Smooth muscle cell (in vitro differentiated cells): ENCODE measurements around the gene GP1BB. TPM values are rescaled to one million over a fixed set of nuclear protein-coding genes. Genes with fewer than 3 reads are reported as not detected.

Experiments used
- DNase-seq: peaks from one replicate; lab custom pipeline; 2025; ENCODE audit not compliant: unreplicated experiment; lab: John Stamatoyannopoulos, UW
- H2AFZ ChIP-seq: fragments of 200-600 bp; sonication (generic); 2 replicates; pipeline ENCODE4 v1.6.0; 2016; ENCODE audit warnings: antibody characterized with exemption, low read depth, mild to moderate bottlenecking
- H3F3A ChIP-seq: fragments of 200-600 bp; sonication (generic); 2 replicates; pipeline ENCODE4 v1.6.0; 2017; ENCODE audit warnings: antibody characterized with exemption, low read depth
- H3K27ac ChIP-seq: fragments of 200-600 bp; sonication (generic); 2 replicates; pipeline ENCODE4 v1.5.1; 2016; ENCODE audit warnings: low read depth, mild to moderate bottlenecking
- H3K27me3 ChIP-seq: fragments of 200-600 bp; sonication (generic); 2 replicates; pipeline ENCODE4 v1.6.1; 2016; ENCODE audit warnings: low read depth, mild to moderate bottlenecking
- H3K36me3 ChIP-seq: fragments of 200-600 bp; sonication (generic); 2 replicates; pipeline ENCODE4 v1.5.1; 2016; ENCODE audit warnings: low read depth
- H3K4me1 ChIP-seq: fragments of 200-600 bp; sonication (generic); 2 replicates; pipeline ENCODE4 v1.5.1; 2016; ENCODE audit warnings: low read depth
- H3K4me2 ChIP-seq: fragments of 200-600 bp; sonication (generic); 2 replicates; pipeline ENCODE4 v1.6.0; 2016; ENCODE audit warnings: mild to moderate bottlenecking
- H3K4me3 ChIP-seq: fragments of 200-600 bp; sonication (generic); 2 replicates; pipeline ENCODE4 v1.5.1; 2016; ENCODE audit warnings: mild to moderate bottlenecking
- H3K79me2 ChIP-seq: fragments of 200-600 bp; sonication (generic); 2 replicates; pipeline ENCODE4 v1.6.0; 2016; ENCODE audit warnings: low read depth, mild to moderate bottlenecking
- H3K9ac ChIP-seq: fragments of 200-600 bp; sonication (generic); 2 replicates; pipeline ENCODE4 v1.6.0; 2016; ENCODE audit warnings: low read depth
- H3K9me3 ChIP-seq: fragments of 200-600 bp; sonication (generic); replicated peaks from 2 replicates; pipeline ENCODE4 v1.5.1; 2016; ENCODE audit warnings: low read depth
- H4K20me1 ChIP-seq: fragments of 200-600 bp; sonication (generic); 2 replicates; pipeline ENCODE4 v1.6.0; 2016; ENCODE audit warnings: low read depth
- CTCF ChIP-seq: fragments of 200-600 bp; sonication (generic); IDR thresholded peaks from 2 replicates; pipeline ENCODE4 v1.5.1; 2017; ENCODE audit warnings: borderline replicate concordance, mild to moderate bottlenecking, antibody characterized with exemption; ENCODE audit not compliant: insufficient read depth, poor library complexity, severe bottlenecking
- WGBS: methylation state at CpG from one replicate; pipeline ENCODE4 v1.1.7; 2016; ENCODE audit warnings: low lambda C conversion rate; 5-methylcytosine and 5-hydroxymethylcytosine counted together
- polyA plus RNA-seq: library from polyadenylated mRNA; unstranded; fragments of >200 nt; fragmentation: Nextera tagmentation; extraction: Ambion mirVana; gene quantifications from 2 replicates; pipeline ENCODE4 v1.2.1, GENCODE V29; 2016
- total RNA-seq: library from RNA; depleted of rRNA; stranded (reverse); fragments of >200 nt; gene quantifications from 2 replicates; pipeline ENCODE4 v1.2.3, GENCODE V29; 2014

Gene GP1BB
- total and polyA plus RNA-seq, 2 experiments from 2014 or later = 0.94 to 9.7 TPM

DNA sequence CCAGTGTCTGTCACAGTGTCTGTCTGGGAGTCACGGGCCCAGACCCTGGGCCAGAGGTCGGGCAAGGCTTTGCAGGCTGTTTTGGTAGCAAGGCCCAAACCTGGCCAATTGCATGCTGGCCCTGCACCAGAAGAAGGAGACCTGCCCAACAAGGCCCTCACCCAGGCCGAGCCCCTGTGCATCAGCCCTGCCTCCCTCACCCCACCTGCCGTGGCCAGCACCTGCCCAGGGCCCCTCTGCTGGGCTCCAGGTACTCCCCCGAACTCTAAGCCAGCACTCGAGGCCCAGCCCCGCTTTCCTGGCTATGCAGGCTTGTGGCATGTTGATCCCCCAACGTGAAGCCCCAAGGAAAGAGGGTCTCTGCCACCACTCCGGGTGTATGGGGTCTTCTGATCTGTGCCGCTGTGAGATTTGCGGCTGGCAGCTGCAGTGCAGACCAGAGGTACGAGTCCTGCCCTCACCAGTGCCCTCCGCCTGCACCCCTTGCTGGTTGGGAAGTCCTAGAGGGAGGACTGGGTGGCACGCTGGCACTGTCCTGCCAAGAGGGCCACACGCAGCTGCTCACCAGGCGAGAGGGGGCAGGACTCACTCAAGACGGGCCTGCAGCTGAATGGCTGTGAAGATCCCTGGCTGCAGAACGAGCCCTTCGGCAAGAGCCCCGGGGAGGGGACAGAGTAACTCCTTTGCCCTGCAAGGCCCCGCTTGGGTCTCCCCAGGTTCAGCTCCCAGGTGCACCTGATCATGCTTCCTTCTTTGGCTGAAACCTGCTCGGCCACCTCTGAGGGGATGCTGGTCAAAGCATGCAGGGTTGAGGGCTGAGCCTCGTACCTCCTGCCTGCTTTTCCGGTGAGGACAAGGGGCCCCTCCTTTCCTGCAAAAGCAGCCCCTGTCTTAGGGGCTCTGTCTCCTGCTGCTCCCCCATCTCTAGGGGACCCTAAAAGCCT is 15.7 kb upstream of the GP1BB start:
- WGBS = 89% methylated on average over 24 of the region's 24 CpGs

DNA sequence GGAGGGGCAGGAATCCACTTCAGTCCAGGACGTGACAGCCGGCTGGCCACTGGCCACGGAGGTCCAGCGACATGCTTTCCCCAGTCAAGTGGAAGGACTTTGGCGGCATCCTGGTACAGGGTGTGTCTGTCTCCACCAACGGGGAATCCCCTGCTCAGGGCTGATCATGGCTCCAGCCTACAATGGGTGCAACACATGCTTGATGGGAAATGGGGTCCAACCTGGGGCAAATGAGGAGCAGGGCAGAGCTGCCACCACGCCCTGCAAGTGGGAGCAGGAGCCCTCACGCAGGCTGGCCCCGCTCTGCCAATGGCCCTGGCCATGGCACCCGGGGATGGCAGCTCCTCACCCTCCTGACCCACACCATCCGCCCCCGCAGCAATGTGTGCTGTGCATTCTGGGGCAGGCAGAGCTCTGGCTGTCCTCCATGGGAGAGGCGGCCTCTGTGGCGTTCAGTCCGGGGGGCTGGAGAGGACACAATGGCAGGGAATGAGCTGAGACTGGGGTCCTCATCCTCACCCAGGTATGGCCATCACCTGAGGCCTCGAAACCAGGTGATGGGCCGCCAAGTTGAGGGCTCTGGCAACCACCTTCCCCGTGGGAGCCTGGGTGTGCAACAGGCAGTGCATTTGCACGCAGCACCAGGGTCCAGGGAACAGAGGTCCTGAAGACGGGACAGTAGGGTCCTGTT is 14.9 kb upstream of the GP1BB start:
- Histone ChIP-seq H3K79me2 (no peaks in the 10 kb centered on the region), H3F3A (no peaks in the 10 kb centered on the region), H3K27me3 (no peaks in the 10 kb centered on the region), H3K36me3 (no peaks in the 10 kb centered on the region), H3K4me1 (no peaks in the 10 kb centered on the region), H3K4me2 (no peak overlapping the region), H4K20me1 (no peaks in the 10 kb centered on the region), H3K9ac (no peak overlapping the region), H3K4me3 (no peak overlapping the region), H3K9me3 (no peaks in the 10 kb centered on the region), H2AFZ (no peak overlapping the region), H3K27ac (no peak overlapping the region)
- DNase-seq = no peak
- WGBS = 89% methylated on average over 20 of the region's 20 CpGs
- no peak for TF ChIP-seq CTCF

More for the DNA sequence above, 15.7 kb upstream of the GP1BB start:
- H2AFZ ChIP-seq = no peak overlapping the region
- no peak overlapping the region for H3K4me3 ChIP-seq
- H3K4me2 ChIP-seq = no peak overlapping the region
- H3K4me1 ChIP-seq = no peaks in the 10 kb centered on the region
- H3F3A ChIP-seq = no peaks in the 10 kb centered on the region
- no peak overlapping the region for H3K27ac ChIP-seq
- no peaks in the 10 kb centered on the region for H3K27me3 ChIP-seq
- H4K20me1 ChIP-seq = no peaks in the 10 kb centered on the region
- H3K9ac ChIP-seq = no peak overlapping the region
- no peaks in the 10 kb centered on the region for H3K9me3 ChIP-seq
- H3K79me2 ChIP-seq = no peaks in the 10 kb centered on the region
- no peak for TF ChIP-seq CTCF
- no peaks in the 10 kb centered on the region for H3K36me3 ChIP-seq
- DNase-seq = no peak

DNA sequence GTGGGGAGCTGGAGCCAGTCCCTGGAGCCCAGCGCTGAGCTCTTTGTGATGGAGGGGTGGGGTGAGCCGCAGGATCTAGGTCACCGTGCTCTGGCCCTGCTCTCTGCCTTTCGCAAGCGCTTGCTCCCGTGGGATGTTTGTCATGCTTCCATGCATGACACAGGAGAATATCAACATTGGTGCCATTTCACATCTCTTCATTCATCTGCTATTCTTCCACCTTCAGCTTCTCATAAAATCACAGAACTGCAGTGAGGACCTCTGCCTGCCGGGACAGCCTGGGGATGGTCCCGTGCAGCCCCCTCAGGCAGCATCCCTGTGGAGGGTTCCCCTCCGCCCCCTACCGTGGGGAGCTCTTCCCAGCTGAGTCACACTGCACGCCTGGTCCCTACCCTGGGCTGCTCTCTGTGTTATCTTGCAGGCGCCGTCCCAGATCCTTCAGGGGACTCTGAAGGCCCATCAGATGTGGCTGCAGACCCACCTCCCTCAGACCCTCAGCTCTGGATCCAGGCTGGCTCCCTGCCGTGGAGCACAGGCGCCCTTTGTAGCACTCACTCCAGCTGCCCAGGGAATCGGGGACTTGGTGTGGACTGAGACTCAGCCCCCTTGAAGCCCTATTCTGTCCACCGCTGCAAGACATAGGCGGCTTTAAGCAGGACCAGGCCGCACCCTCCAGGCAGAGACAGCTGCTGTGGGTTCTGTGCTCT is 14.1 kb upstream of the GP1BB start:
- H2AFZ ChIP-seq = no peak overlapping the region
- H3K4me3 ChIP-seq = no peak overlapping the region
- no peaks in the 10 kb centered on the region for H3K9me3 ChIP-seq
- 61% methylated on average over 19 of the region's 19 CpGs for WGBS
- H3K27ac ChIP-seq = no peak overlapping the region
- DNase-seq = no peak
- no peaks in the 10 kb centered on the region for H3K4me1 ChIP-seq
- no peak overlapping the region for H3K4me2 ChIP-seq
- H3F3A ChIP-seq = peaks cover 4% of the 10 kb centered on the region
- H3K9ac ChIP-seq = no peak overlapping the region
- H3K36me3 ChIP-seq = no peaks in the 10 kb centered on the region
- no peak for TF ChIP-seq CTCF
- no peaks in the 10 kb centered on the region for H4K20me1 ChIP-seq
- H3K27me3 ChIP-seq = no peaks in the 10 kb centered on the region
- H3K79me2 ChIP-seq = no peaks in the 10 kb centered on the region
